SU-DHL-6 (cell line): Measurements from ENCODE around the gene CACNG5.

Source experiments
- H2AFZ ChIP-seq: fragments of 200-600 bp; sonication (generic); 2 replicates; pipeline ENCODE4 v1.6.1; 2014; ENCODE audit warnings: low read depth, mild to moderate bottlenecking, moderate library complexity, mixed read lengths, antibody characterized with exemption, low read length; ENCODE audit not compliant: severe bottlenecking
- H3F3A ChIP-seq: fragments of 200-600 bp; shearing (Covaris generic); 2 replicates; pipeline ENCODE4 v1.6.0; 2016; ENCODE audit warnings: antibody characterized with exemption, mild to moderate bottlenecking; ENCODE audit not compliant: insufficient read depth
- H3K27ac ChIP-seq: fragments of 200-600 bp; sonication (generic); 2 replicates; pipeline ENCODE4 v1.5.1; 2016; ENCODE audit warnings: low read depth, mild to moderate bottlenecking, low read length, moderate library complexity, mixed read lengths
- H3K27me3 ChIP-seq: fragments of 200-600 bp; sonication (generic), shearing (Covaris generic); 2 replicates; pipeline ENCODE4 v1.6.0; 2014; ENCODE audit warnings: mild to moderate bottlenecking, low read length
- H3K36me3 ChIP-seq: fragments of 200-600 bp; sonication (generic); 2 replicates; pipeline ENCODE4 v1.6.1; 2014; ENCODE audit warnings: mild to moderate bottlenecking, low read length, mixed read lengths
- H3K4me2 ChIP-seq: fragments of 300-600, 200-600 bp; shearing (Covaris generic), sonication (generic); 2 replicates; pipeline ENCODE4 v1.6.0; 2014; ENCODE audit warnings: low read length, low read depth, mild to moderate bottlenecking; ENCODE audit not compliant: poor library complexity, severe bottlenecking
- H3K4me3 ChIP-seq: fragments of 200-600 bp; sonication (generic); 2 replicates; pipeline ENCODE4 v1.5.1; 2014; ENCODE audit warnings: antibody characterized with exemption, low read length, mild to moderate bottlenecking, mixed read lengths; ENCODE audit not compliant: insufficient read depth, poor library complexity, severe bottlenecking
- H3K79me2 ChIP-seq: fragments of 200-600 bp; sonication (generic); 2 replicates; pipeline ENCODE4 v1.6.1; 2014; ENCODE audit warnings: mild to moderate bottlenecking, low read length, moderate library complexity; ENCODE audit not compliant: insufficient read depth
- H3K9ac ChIP-seq: fragments of 200-600 bp; sonication (generic); 2 replicates; pipeline ENCODE4 v1.7.0; 2014; ENCODE audit warnings: mild to moderate bottlenecking, low read length
- H3K9me2 ChIP-seq: fragments of 200-600 bp; sonication (generic); replicated peaks from 2 replicates; pipeline ENCODE4 v1.6.1; 2014; ENCODE audit warnings: low read length; ENCODE audit not compliant: insufficient read depth
- H3K9me3 ChIP-seq: fragments of 200-600 bp; sonication (generic); 2 replicates; pipeline ENCODE4 v1.6.1; 2014; ENCODE audit warnings: low read length, mixed read lengths; ENCODE audit not compliant: insufficient read depth
- H4K20me1 ChIP-seq: fragments of 200-600 bp; sonication (generic); 2 replicates; pipeline ENCODE4 v1.6.1; 2014; ENCODE audit warnings: low read depth, mild to moderate bottlenecking, antibody characterized with exemption, low read length, moderate library complexity, mixed read lengths
- CTCF ChIP-seq: fragments of 200-600 bp; sonication (generic); IDR thresholded peaks from one replicate; pipeline ENCODE4 v1.5.1; 2017; ENCODE audit warnings: antibody characterized with exemption, mild to moderate bottlenecking, low read length, moderate library complexity; ENCODE audit not compliant: insufficient read depth, poor library complexity, severe bottlenecking
- EZH2phosphoT487 ChIP-seq: fragments of 200-600 bp; sonication (generic), shearing (Covaris generic); conservative IDR thresholded peaks from 2 replicates; pipeline ENCODE4 v1.6.1; 2018; ENCODE audit warnings: mild to moderate bottlenecking, antibody characterized with exemption, low read length, moderate library complexity, mixed read lengths

The CACNG5 gene

GRCh38 chr17:66807182-66807581 is 27.7 kb upstream of the CACNG5 start:
- Histone ChIP-seq H3K4me3 (no peak overlapping the region), H3F3A (peaks cover 6% of the 10 kb centered on the region; the same call in 1 of the 2 replicates), H3K27ac (no peak overlapping the region), H3K4me2 (no peak overlapping the region), H3K36me3 (no peaks in the 10 kb centered on the region), H3K9me3 (no peaks in the 10 kb centered on the region), H4K20me1 (no peaks in the 10 kb centered on the region), H3K79me2 (no peaks in the 10 kb centered on the region), H3K27me3 (no peaks in the 10 kb centered on the region), H3K9ac (no peak overlapping the region), H3K9me2 (no peaks in the 10 kb centered on the region), H2AFZ (no peak overlapping the region)
- no peak for TF ChIP-seq CTCF

GRCh38 chr17:66809408-66809807 is 25.5 kb upstream of the CACNG5 start:
- Histone ChIP-seq H3K27ac (no peak overlapping the region), H3K36me3 (no peaks in the 10 kb centered on the region), H3K9me3 (no peaks in the 10 kb centered on the region), H2AFZ (no peak overlapping the region), H3K4me2 (no peak overlapping the region), H3K9ac (no peak overlapping the region), H3K4me3 (no peak overlapping the region), H3K27me3 (no peaks in the 10 kb centered on the region), H3K9me2 (no peaks in the 10 kb centered on the region), H3F3A (peaks cover 6% of the 10 kb centered on the region; the same call in 1 of the 2 replicates), H4K20me1 (no peaks in the 10 kb centered on the region), H3K79me2 (no peaks in the 10 kb centered on the region)
- TF ChIP-seq CTCF (no peak), EZH2phosphoT487 (no peak)

- no peaks in the 10 kb centered on the region for H3K36me3 ChIP-seq
- H3K4me3 ChIP-seq: no peak overlapping the region
- H3K79me2 ChIP-seq: no peaks in the 10 kb centered on the region
- H3K27ac ChIP-seq: no peak overlapping the region
- H3K9me2 ChIP-seq: no peaks in the 10 kb centered on the region
- peaks cover 6% of the 10 kb centered on the region; the same call in 1 of the 2 replicates for H3F3A ChIP-seq
- H3K27me3 ChIP-seq: no peaks in the 10 kb centered on the region
- H4K20me1 ChIP-seq: no peaks in the 10 kb centered on the region
- H3K4me2 ChIP-seq: no peak overlapping the region
- H3K9me3 ChIP-seq: no peaks in the 10 kb centered on the region
- TF ChIP-seq EZH2phosphoT487 (no peak), CTCF (no peak)
- H3K9ac ChIP-seq: no peak overlapping the region
- no peak overlapping the region for H2AFZ ChIP-seq
These were observed 23.8 kb upstream of the CACNG5 start for GRCh38 chr17:66810951-66811682.
